Measurements from ENCODE around the gene SLIT1.

- TF ChIP-seq CTCF (IDR thresholded peaks at IDR 0.05) (no peak), POLR2A (IDR thresholded peaks at IDR 0.05) (no peak)
Observed at GRCh38 chr10:97229322-97230015, 43.7 kb upstream of the SLIT1 start.
